Measurements from ENCODE around the gene BAG2. TPM values are rescaled to one million over a fixed set of nuclear protein-coding genes. Genes with fewer than 3 reads are reported as not detected.

The BAG2 gene
- polyA plus RNA-seq, 1 experiment: 11.2 TPM

DNA sequence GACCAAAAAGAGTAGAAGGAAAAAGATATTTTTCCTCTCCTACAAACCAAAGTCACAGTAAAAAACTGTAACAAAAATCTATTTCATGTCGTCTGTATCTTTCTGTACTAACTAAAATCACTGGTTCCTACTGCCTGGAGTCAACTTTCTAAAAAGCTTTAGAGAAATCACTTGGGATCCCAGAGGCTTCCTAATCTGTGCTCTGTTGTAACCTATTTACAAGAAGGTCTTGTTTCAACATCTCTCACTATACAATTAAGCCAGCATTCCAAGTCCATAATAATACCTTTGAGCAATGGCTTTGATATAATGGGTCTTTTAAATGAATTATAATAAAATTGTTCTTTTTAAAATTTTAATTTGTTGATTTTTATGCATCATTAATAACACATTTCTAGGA lies 29.6 kb downstream of the BAG2 start:
- no peak for DNase-seq (ENCODE audit: low read depth)
- ChIA-PET POLR2A (no interaction called here), CTCF (interaction anchor here (1.0 to 1.3 kb wide), 2 partner anchors 9 to 20 kb away, joined by 3 read pairs; no protein-coding TSS in a partner anchor)
- Histone ChIP-seq H3K4me3 (ENCODE audit: low read depth, low read length) (no peak overlapping the region), H3K36me3 (ENCODE audit: control insufficient read depth, insufficient read depth, low read length) (peaks cover 4% of the 10 kb centered on the region), H3K27me3 (ENCODE audit: control insufficient read depth, insufficient read depth, low read length) (no peaks in the 10 kb centered on the region)
- TF ChIP-seq, protein P1, sequence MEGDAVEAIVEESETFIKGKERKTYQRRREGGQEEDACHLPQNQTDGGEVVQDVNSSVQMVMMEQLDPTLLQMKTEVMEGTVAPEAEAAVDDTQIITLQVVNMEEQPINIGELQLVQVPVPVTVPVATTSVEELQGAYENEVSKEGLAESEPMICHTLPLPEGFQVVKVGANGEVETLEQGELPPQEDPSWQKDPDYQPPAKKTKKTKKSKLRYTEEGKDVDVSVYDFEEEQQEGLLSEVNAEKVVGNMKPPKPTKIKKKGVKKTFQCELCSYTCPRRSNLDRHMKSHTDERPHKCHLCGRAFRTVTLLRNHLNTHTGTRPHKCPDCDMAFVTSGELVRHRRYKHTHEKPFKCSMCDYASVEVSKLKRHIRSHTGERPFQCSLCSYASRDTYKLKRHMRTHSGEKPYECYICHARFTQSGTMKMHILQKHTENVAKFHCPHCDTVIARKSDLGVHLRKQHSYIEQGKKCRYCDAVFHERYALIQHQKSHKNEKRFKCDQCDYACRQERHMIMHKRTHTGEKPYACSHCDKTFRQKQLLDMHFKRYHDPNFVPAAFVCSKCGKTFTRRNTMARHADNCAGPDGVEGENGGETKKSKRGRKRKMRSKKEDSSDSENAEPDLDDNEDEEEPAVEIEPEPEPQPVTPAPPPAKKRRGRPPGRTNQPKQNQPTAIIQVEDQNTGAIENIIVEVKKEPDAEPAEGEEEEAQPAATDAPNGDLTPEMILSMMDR (IDR thresholded peaks at IDR 0.05; ENCODE audit: insufficient read depth, low read depth, low read length): no peak

DNA sequence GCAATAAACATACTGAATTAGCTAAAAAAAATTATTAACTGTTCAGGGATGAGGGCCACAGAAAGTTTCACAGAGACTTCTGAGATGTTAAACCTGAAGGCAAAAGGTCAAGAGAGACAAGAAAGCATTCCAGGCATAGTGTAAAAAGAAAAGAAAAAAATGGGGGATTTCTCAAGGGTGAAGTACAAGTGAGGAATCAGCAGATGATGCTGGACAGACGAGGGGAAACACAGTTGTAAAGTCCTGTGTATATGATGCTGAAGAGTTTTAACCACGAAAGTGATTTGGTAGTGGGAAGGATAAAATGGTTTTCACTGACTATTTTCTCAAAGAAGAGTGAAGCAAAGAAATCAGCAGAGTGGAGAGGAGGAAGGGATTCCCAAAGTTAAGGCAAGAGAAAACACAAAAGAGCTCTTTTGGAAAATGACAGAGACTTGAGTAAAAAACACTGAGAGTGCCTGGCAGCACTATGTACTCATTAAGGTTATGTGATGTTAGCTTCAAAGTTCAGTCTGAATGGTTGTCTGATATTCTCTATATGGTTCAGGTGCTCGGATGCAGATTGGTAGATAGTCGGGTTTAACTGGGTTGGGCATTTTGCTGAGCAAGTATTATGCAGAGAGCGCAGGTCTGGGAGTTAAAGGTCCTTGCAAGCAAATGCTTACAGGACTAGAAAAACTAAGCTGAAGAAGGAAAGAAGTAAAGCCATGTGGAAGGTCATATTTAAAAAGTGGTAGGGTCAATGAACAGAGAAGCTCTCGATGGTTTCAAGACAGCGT lies 33.6 kb downstream of the BAG2 start:
- no peak for DNase-seq (ENCODE audit: low read depth)
- ChIA-PET POLR2A (no interaction called here), CTCF (interaction anchor here (0.9 kb wide), 2 partner anchors 11 to 16 kb away, joined by 3 read pairs; partner anchors contain the start of gene RAB23)
- TF ChIP-seq, protein P1 (IDR thresholded peaks at IDR 0.05; ENCODE audit: insufficient read depth, low read depth, low read length): no peak
- H3K27me3 ChIP-seq (ENCODE audit: control insufficient read depth, insufficient read depth, low read length): no peaks in the 10 kb centered on the region
- H3K4me3 ChIP-seq (ENCODE audit: low read depth, low read length): no peak overlapping the region
- no peaks in the 10 kb centered on the region; the same call in none of the 2 replicates for H3K36me3 ChIP-seq (ENCODE audit: control insufficient read depth, insufficient read depth, low read length)

DNA sequence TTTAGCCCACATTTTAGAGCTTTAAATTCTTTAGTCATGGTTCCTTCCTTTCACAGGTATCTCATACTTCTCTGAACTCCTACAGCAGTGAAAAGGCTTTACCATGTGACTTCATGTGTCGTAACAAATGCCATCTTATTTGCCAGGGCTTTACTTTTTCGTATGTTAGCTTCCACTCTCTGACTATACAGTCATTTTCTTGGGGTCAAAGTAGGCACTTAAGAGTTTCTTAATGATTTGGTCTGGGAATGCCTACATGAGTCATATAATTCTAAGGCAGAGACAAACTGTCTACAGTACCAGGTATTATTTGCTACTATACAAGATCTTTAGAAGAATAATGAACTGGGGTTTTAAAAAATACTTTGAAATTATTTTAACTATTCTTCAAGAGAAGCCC lies 35.0 kb downstream of the BAG2 start:
- TF ChIP-seq, protein P1 (IDR thresholded peaks at IDR 0.05; ENCODE audit: insufficient read depth, low read depth, low read length): no peak
- Histone ChIP-seq H3K4me3 (ENCODE audit: low read depth, low read length) (no peak overlapping the region), H3K27me3 (ENCODE audit: control insufficient read depth, insufficient read depth, low read length) (no peaks in the 10 kb centered on the region), H3K36me3 (ENCODE audit: control insufficient read depth, insufficient read depth, low read length) (no peaks in the 10 kb centered on the region; the same call in none of the 2 replicates)
- no peak for DNase-seq (ENCODE audit: low read depth)
- ChIA-PET POLR2A (no interaction called here), CTCF (no interaction called here)

DNA sequence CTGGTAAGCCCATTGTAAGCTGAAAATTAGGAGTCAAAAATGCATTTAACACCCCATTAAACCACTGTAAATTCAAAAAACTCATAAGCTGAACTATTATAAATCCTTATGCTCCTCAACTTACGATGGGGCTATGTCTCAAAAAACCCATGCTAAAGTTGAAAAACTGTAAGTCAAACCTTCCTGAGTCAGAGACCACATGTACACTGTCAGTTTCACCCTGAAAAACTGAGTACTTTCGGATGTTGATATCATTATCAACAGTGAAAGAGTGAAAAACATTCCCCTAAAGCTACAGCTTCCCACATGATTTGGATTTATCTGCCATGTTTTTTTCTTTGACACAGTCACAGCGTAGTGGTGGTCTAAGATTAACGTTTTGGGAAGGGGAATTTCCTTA lies 35.7 kb downstream of the BAG2 start:
- CTCF ChIA-PET: interaction anchor here (0.6 kb wide), 1 partner anchor 9 kb away, joined by 6 read pairs; no protein-coding TSS in a partner anchor
- POLR2A ChIA-PET: no interaction called here
- TF ChIP-seq, protein P1 (IDR thresholded peaks at IDR 0.05; ENCODE audit: insufficient read depth, low read depth, low read length): no peak
- no peak for DNase-seq (ENCODE audit: low read depth)
- H3K36me3 ChIP-seq (ENCODE audit: control insufficient read depth, insufficient read depth, low read length): no peaks in the 10 kb centered on the region; the same call in none of the 2 replicates
- no peaks in the 10 kb centered on the region for H3K27me3 ChIP-seq (ENCODE audit: control insufficient read depth, insufficient read depth, low read length)
- H3K4me3 ChIP-seq (ENCODE audit: low read depth, low read length): no peak overlapping the region

DNA sequence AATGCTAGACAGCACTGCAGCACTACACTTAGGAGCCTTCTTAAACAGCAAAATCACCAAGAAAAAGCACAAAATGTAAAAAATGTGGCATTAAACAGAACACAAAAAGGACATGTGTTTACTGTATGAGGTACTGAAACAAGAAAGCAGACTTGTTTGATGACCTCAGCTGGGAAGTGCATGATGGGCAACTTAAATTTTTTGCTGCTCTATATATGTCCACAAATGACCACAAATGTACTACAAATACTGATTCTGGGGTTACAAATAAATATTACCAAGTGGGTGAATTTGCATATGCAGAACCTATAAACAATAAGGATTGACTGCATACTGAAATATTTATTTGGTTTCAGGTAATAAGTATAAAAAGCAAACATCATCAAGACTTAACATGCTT lies 36.9 kb downstream of the BAG2 start:
- POLR2A ChIA-PET: no interaction called here
- CTCF ChIA-PET: interaction anchor here (0.8 to 1.0 kb wide), 2 partner anchors 13 to 306 kb away, joined by 3 to 4 read pairs; no protein-coding TSS in a partner anchor

More for the DNA sequence above, 36.9 kb downstream of the BAG2 start:
- H3K27me3 ChIP-seq (ENCODE audit: control insufficient read depth, insufficient read depth, low read length): no peaks in the 10 kb centered on the region
- H3K36me3 ChIP-seq (ENCODE audit: control insufficient read depth, insufficient read depth, low read length): no peaks in the 10 kb centered on the region; the same call in none of the 2 replicates
- no peak overlapping the region for H3K4me3 ChIP-seq (ENCODE audit: low read depth, low read length)
- no peak for DNase-seq (ENCODE audit: low read depth)
- TF ChIP-seq, protein P1 (IDR thresholded peaks at IDR 0.05; ENCODE audit: insufficient read depth, low read depth, low read length): no peak

Data from BJ (cell line).